ENCODE measurements around the gene FXYD1. TPM values are rescaled to one million over a fixed set of nuclear protein-coding genes. Genes with fewer than 3 reads are reported as not detected.

Gene FXYD1
- total and polyA plus RNA-seq, 4 donors, result 18.7 to 146 (median 71.5) TPM

GRCh38 chr19:35165200-35166058, 26.8 kb downstream of the FXYD1 start:
- TF ChIP-seq CTCF (IDR thresholded peaks at IDR 0.05; ENCODE audit: low read depth, low read length, missing input control) (no peak), FOXA1 (IDR thresholded peaks at IDR 0.05) (no peak), FOXA2 (IDR thresholded peaks at IDR 0.05) (no peak), GABPA (IDR thresholded peaks at IDR 0.05 in 1 of 2, conservative IDR thresholded peaks at IDR 0.05 in 1 of 2) (no peak), YY1 (IDR thresholded peaks at IDR 0.05) (no peak), TAF1 (conservative IDR thresholded peaks at IDR 0.05) (no peak), ATF3 (IDR thresholded peaks at IDR 0.05) (no peak), HNF4A (conservative IDR thresholded peaks at IDR 0.05) (no peak), RXRA (IDR thresholded peaks at IDR 0.05) (no peak), SP1 (IDR thresholded peaks at IDR 0.05) (no peak), EGR1 (IDR thresholded peaks at IDR 0.05; ENCODE audit: low read depth in 2 of 2) (no peak)
- 81% methylated on average over 5 of the region's 5 CpGs for WGBS
- no peak overlapping the region for H3K4me3 ChIP-seq (ENCODE audit: low read depth in 1 of 3, low read length in 3 of 3)
- H3K9ac ChIP-seq (ENCODE audit: low read depth in 1 of 2, low read length in 2 of 2), result no peak overlapping the region
- peaks cover 0 to 8% (median 5%) of the 10 kb centered on the region in 4 donors for H3K36me3 ChIP-seq (ENCODE audit: control insufficient read depth in 4 of 4, insufficient read depth in 3 of 4, low read depth in 1 of 4, low read length in 3 of 4)
- H3K27me3 ChIP-seq (ENCODE audit: control insufficient read depth in 4 of 4, insufficient read depth in 4 of 4, low read length in 3 of 4), result no peaks in the 10 kb centered on the region
- no peak for DNase-seq (ENCODE audit: low spot score)
- peaks cover 6 to 15% (median 11%) of the 10 kb centered on the region in 4 donors for H3K4me1 ChIP-seq (ENCODE audit: control insufficient read depth in 4 of 4, insufficient read depth in 4 of 4, low read length in 3 of 4)
- no peak overlapping the region for H3K27ac ChIP-seq (ENCODE audit: low read depth in 1 of 2, low read length in 2 of 2)
- H3K9me3 ChIP-seq (ENCODE audit: control insufficient read depth in 4 of 4, low read length in 3 of 4), result peaks cover 0 to 6% (median 2%) of the 10 kb centered on the region in 4 donors

GRCh38 chr19:35166100-35167063, 27.8 kb downstream of the FXYD1 start:
- no peak overlapping the region for H3K27ac ChIP-seq (ENCODE audit: low read depth in 1 of 2, low read length in 2 of 2)
- no peak overlapping the region for H3K9ac ChIP-seq (ENCODE audit: low read depth in 1 of 2, low read length in 2 of 2)
- WGBS, result 98% methylated on average over 7 of the region's 7 CpGs
- DNase-seq (ENCODE audit: low spot score), result no peak
- H3K4me3 ChIP-seq (ENCODE audit: low read depth in 1 of 3, low read length in 3 of 3), result no peak overlapping the region
- TF ChIP-seq SP1 (IDR thresholded peaks at IDR 0.05) (no peak), FOXA1 (IDR thresholded peaks at IDR 0.05) (no peak), CTCF (IDR thresholded peaks at IDR 0.05; ENCODE audit: low read depth, low read length, missing input control) (no peak), HNF4A (conservative IDR thresholded peaks at IDR 0.05) (no peak), FOXA2 (IDR thresholded peaks at IDR 0.05) (no peak)
- peaks cover 8 to 21% (median 16%) of the 10 kb centered on the region in 4 donors for H3K4me1 ChIP-seq (ENCODE audit: control insufficient read depth in 4 of 4, insufficient read depth in 4 of 4, low read length in 3 of 4)
- H3K9me3 ChIP-seq (ENCODE audit: control insufficient read depth in 4 of 4, low read length in 3 of 4), result peaks cover 0 to 6% (median 2%) of the 10 kb centered on the region in 4 donors
- H3K36me3 ChIP-seq (ENCODE audit: control insufficient read depth in 4 of 4, insufficient read depth in 3 of 4, low read depth in 1 of 4, low read length in 3 of 4), result peaks cover 0 to 8% (median 5%) of the 10 kb centered on the region in 4 donors
- H3K27me3 ChIP-seq (ENCODE audit: control insufficient read depth in 4 of 4, insufficient read depth in 4 of 4, low read length in 3 of 4), result no peaks in the 10 kb centered on the region
